BE2C (cell line): Measurements from ENCODE around the gene ZHX3.

Source experiments
- DNase-seq: peaks from one replicate; pipeline ENCODE4 v3.0.0-alpha.2; 2020
- H3K27me3 ChIP-seq: fragments of 250-450 bp; sonication (Bioruptor Pico); 2 replicates; pipeline ENCODE4 v1.5.1; 2020; ENCODE audit warnings: mild to moderate bottlenecking
- H3K36me3 ChIP-seq: fragments of 250-450 bp; sonication (Bioruptor Pico); 2 replicates; pipeline ENCODE4 v1.5.1; 2020; ENCODE audit warnings: mild to moderate bottlenecking
- H3K4me1 ChIP-seq: fragments of 250-450 bp; sonication (Bioruptor Pico); 2 replicates; pipeline ENCODE4 v1.5.1; 2020
- H3K4me3 ChIP-seq: 2 replicates; pipeline ENCODE4 v1.5.1; 2011; ENCODE audit warnings: low read depth, low read length
- H3K9me3 ChIP-seq: fragments of 250-450 bp; sonication (Bioruptor Pico); 2 replicates; pipeline ENCODE4 v1.5.1; 2020
- CTCF ChIP-seq: IDR thresholded peaks from 2 replicates; pipeline ENCODE4 v1.5.1; 2012; ENCODE audit warnings: mild to moderate bottlenecking, low read depth, low read length

ZHX3 gene

GRCh38 chr20:41350408-41350962, 33.0 kb upstream of the ZHX3 start:
- H3K36me3 ChIP-seq: no peaks in the 10 kb centered on the region
- DNase-seq: no peak
- no peak overlapping the region for H3K4me3 ChIP-seq
- no peaks in the 10 kb centered on the region for H3K9me3 ChIP-seq
- TF ChIP-seq CTCF: no peak
- no peaks in the 10 kb centered on the region for H3K27me3 ChIP-seq
- H3K4me1 ChIP-seq: no peaks in the 10 kb centered on the region

- no peaks in the 10 kb centered on the region for H3K9me3 ChIP-seq
- H3K4me1 ChIP-seq: no peaks in the 10 kb centered on the region
- no peak for TF ChIP-seq CTCF
- no peak overlapping the region for H3K4me3 ChIP-seq
- no peaks in the 10 kb centered on the region for H3K36me3 ChIP-seq
- no peaks in the 10 kb centered on the region for H3K27me3 ChIP-seq
- no peak for DNase-seq
These were observed 32.4 kb upstream of the ZHX3 start for GRCh38 chr20:41349943-41350342.

- no peak for TF ChIP-seq CTCF
- no peak for DNase-seq
- H3K4me1 ChIP-seq: no peaks in the 10 kb centered on the region
- H3K9me3 ChIP-seq: no peaks in the 10 kb centered on the region
- H3K36me3 ChIP-seq: no peaks in the 10 kb centered on the region
- no peaks in the 10 kb centered on the region for H3K27me3 ChIP-seq
- H3K4me3 ChIP-seq: no peak overlapping the region
These were observed 31.7 kb upstream of the ZHX3 start for GRCh38 chr20:41349266-41349665.

GRCh38 chr20:41348430-41349172, 31.1 kb upstream of the ZHX3 start:
- Histone ChIP-seq H3K4me1 (no peaks in the 10 kb centered on the region), H3K9me3 (no peaks in the 10 kb centered on the region), H3K36me3 (no peaks in the 10 kb centered on the region), H3K27me3 (no peaks in the 10 kb centered on the region), H3K4me3 (no peak overlapping the region)
- no peak for DNase-seq
- TF ChIP-seq CTCF: no peak

- no peak for TF ChIP-seq CTCF
These were observed 30.2 kb upstream of the ZHX3 start for GRCh38 chr20:41347523-41348429.

More at GRCh38 chr20:41347523-41348429, 30.2 kb upstream of the ZHX3 start:
- H3K36me3 ChIP-seq: no peaks in the 10 kb centered on the region
- no peak for DNase-seq
- no peaks in the 10 kb centered on the region for H3K4me1 ChIP-seq
- H3K27me3 ChIP-seq: no peaks in the 10 kb centered on the region
- H3K9me3 ChIP-seq: no peaks in the 10 kb centered on the region
- H3K4me3 ChIP-seq: no peak overlapping the region
